Thyroid gland (tissue), 4 donors: ENCODE measurements around the gene GFRA3. TPM values are rescaled to one million over a fixed set of nuclear protein-coding genes. Genes with fewer than 3 reads are reported as not detected.

Source experiments
- total RNA-seq, 4 donors: library from RNA; depleted of rRNA; stranded (reverse); fragments of >200 nt; gene quantifications; one replicate each; pipeline ENCODE4 v1.2.3, GENCODE V29; 2016

GFRA3 gene
- total RNA-seq, 4 donors from 2014 or later = not detected

Other genes with a start within 250 kb of the GFRA3 start
- 10 to 100 TPM; 40.1 to 72.0 (median 49.5) TPM for gene FAM13B, start 241.5 kb downstream of the GFRA3 start, total RNA-seq
- not detected for gene WNT8A, start 190.6 kb downstream of the GFRA3 start, total RNA-seq
- gene NME5, start 135.2 kb downstream of the GFRA3 start, total RNA-seq = 10 to 100 TPM in 3 of 4 donors, 1 to 10 TPM in 1; 4.3 to 14.4 (median 12.0) TPM
- 10 to 100 TPM; 56.9 to 96.1 (median 65.3) TPM for gene BRD8, start 96.0 kb downstream of the GFRA3 start, total RNA-seq
- 1 to 10 TPM in 2 of 4 donors, under 1 TPM in 1, not detected in 1; 0.40 to 2.6 (median 1.9) TPM for gene KIF20A, start 95.5 kb downstream of the GFRA3 start, total RNA-seq
- gene CDC23, start 61.3 kb downstream of the GFRA3 start, total RNA-seq = 10 to 100 TPM; 17.5 to 31.0 (median 22.5) TPM
- under 1 TPM in 1 of 4 donors, not detected in 3; 0.27 TPM for gene CDC25C, start 57.2 kb upstream of the GFRA3 start, total RNA-seq
- 10 to 100 TPM; 17.8 to 32.4 (median 20.7) TPM for gene FAM53C, start 63.6 kb upstream of the GFRA3 start, total RNA-seq
- gene KDM3B, start 78.1 kb upstream of the GFRA3 start, total RNA-seq = 10 to 100 TPM; 64.8 to 89.4 (median 75.6) TPM
- gene REEP2, start 164.4 kb upstream of the GFRA3 start, total RNA-seq = 1 to 10 TPM in 2 of 4 donors, under 1 TPM in 1, not detected in 1; 0.54 to 3.6 (median 2.0) TPM
- gene EGR1, start 190.9 kb upstream of the GFRA3 start, total RNA-seq = 10 to 100 TPM in 3 of 4 donors, 1 to 10 TPM in 1; 5.1 to 72.3 (median 15.3) TPM